Measurements from ENCODE around the gene GCNA.

DNA sequence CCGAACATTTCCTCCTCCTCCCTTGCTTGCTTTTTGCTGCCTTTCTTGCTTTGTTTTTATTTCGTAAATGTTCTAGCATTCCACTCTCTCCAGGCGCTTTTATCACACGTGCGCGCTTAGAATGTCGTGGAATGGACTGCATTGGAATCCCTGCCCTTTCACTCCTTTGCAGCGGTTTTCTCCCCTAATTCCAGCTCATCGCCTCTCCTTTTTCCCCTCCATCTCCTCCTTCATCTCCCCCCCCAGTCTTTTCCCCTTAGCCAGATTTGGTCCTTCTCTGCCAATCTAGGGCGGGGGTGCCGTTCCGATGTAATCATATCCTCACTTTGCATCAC lies 44.8 kb upstream of the GCNA start:
- TF ChIP-seq, protein P1, sequence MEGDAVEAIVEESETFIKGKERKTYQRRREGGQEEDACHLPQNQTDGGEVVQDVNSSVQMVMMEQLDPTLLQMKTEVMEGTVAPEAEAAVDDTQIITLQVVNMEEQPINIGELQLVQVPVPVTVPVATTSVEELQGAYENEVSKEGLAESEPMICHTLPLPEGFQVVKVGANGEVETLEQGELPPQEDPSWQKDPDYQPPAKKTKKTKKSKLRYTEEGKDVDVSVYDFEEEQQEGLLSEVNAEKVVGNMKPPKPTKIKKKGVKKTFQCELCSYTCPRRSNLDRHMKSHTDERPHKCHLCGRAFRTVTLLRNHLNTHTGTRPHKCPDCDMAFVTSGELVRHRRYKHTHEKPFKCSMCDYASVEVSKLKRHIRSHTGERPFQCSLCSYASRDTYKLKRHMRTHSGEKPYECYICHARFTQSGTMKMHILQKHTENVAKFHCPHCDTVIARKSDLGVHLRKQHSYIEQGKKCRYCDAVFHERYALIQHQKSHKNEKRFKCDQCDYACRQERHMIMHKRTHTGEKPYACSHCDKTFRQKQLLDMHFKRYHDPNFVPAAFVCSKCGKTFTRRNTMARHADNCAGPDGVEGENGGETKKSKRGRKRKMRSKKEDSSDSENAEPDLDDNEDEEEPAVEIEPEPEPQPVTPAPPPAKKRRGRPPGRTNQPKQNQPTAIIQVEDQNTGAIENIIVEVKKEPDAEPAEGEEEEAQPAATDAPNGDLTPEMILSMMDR (IDR thresholded peaks at IDR 0.05), result no peak
- no peak for TF ChIP-seq POLR2A (IDR thresholded peaks at IDR 0.05)
